ENCODE data around the gene CDH20.
"Not testable (repeated sequence)": the region's sequence is repeated elsewhere in the genome, so short reads cannot be mapped to it uniquely, and the experiment has no call there.

CDH20 gene

DNA sequence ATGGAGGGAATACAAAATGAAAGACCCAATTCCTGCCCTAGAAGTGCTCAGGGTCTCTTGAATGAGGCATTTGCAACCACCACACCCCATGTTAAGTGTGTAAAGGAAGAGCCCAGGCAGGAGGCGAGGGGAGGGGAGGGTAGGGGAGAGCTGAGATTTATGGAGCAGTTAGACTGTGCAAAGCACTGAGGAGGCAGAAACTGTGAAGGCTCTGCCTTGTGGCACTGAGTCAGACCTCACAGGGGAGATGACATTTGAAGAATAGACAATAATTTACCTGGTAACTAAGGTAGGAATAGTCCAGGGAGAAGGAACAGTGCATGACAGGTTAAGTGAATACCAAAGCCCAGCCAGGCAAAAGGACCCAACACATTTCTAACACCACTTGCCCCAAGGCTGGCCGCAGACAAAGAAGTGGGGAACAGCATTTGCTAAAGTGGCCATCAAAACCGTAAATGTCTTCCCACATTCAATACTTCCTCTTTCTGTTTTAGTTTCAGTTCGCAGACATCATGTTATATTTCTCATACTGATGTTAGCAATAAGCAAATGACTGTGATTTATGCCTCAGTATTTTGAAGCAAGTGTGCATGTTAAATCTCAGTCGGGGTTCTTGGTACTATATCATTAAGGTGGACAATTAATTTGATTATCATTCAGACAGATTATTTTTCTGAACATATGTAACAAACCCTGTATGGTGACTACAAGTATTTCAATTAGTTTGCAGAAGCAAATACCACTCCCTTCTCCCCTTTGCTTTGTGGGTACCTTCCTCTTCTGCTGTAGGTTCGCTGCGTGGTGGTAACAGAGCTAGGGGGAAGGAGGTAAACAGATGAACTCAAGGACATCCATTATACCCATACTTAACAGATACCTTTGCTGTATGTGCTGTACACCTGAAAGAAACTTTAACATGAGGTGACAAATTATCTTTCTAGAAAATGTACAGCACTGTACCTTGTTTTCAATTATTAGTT lies 27.5 kb downstream of the CDH20 start:
- Histone ChIP-seq H3K36me3 (ENCODE audit: insufficient read depth, low read length) (no peaks in the 10 kb centered on the region), H3K27me3 (ENCODE audit: insufficient read depth, low read length) (no peaks in the 10 kb centered on the region), H3K9me3 (ENCODE audit: low read length) (no peaks in the 10 kb centered on the region), H2AFZ (ENCODE audit: low read depth, low read length) (no peak overlapping the region), H3K4me3 (ENCODE audit: low read length) (no peak overlapping the region), H3K4me1 (ENCODE audit: insufficient read depth, low read length) (no peaks in the 10 kb centered on the region)

DNA sequence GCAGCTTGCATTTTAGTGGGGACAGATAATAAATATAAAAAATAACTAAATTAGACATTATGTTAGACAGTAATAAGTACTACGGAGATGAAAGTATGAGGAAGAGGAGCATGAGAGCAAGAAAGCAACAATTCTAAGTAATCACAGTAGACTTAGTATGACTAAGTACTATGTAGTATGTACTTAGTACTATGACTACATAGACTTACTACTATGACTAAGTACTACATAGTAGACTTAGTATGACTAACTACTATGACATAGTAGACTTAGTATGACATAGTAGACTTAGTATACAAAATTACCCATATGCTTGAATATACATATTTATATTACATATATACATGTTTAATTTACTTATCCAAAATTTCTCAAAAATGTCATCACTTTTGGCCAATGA lies 29.3 kb downstream of the CDH20 start:
- Histone ChIP-seq H3K4me3 (ENCODE audit: low read length) (no peak overlapping the region), H3K9me3 (ENCODE audit: low read length) (no peaks in the 10 kb centered on the region), H3K27me3 (ENCODE audit: insufficient read depth, low read length) (no peaks in the 10 kb centered on the region), H3K4me1 (ENCODE audit: insufficient read depth, low read length) (no peaks in the 10 kb centered on the region), H2AFZ (ENCODE audit: low read depth, low read length) (no peak overlapping the region), H3K36me3 (ENCODE audit: insufficient read depth, low read length) (no peaks in the 10 kb centered on the region)

DNA sequence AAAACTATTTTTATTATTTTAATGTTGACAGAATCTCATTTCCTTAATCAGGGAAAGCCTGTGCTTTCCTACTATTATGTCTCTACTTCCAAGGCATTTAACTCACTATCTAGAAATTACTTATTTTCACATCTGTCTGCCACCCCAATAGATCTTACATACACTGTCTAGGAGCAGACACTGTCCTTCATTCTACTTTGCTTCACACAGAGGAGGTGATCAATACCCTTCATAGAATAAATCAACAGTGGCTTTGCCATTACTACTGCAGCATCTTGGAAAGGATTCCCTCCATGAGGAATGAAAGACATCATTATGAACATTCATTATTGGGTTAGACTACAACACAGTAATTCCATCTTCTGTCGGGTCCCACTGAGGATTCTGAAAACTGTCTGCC lies 31.7 kb downstream of the CDH20 start:
- Histone ChIP-seq H3K4me1 (ENCODE audit: insufficient read depth, low read length) (no peaks in the 10 kb centered on the region), H3K36me3 (ENCODE audit: insufficient read depth, low read length) (no peaks in the 10 kb centered on the region), H2AFZ (ENCODE audit: low read depth, low read length) (no peak overlapping the region), H3K9me3 (ENCODE audit: low read length) (no peaks in the 10 kb centered on the region), H3K27me3 (ENCODE audit: insufficient read depth, low read length) (no peaks in the 10 kb centered on the region), H3K4me3 (ENCODE audit: low read length) (no peak overlapping the region)

DNA sequence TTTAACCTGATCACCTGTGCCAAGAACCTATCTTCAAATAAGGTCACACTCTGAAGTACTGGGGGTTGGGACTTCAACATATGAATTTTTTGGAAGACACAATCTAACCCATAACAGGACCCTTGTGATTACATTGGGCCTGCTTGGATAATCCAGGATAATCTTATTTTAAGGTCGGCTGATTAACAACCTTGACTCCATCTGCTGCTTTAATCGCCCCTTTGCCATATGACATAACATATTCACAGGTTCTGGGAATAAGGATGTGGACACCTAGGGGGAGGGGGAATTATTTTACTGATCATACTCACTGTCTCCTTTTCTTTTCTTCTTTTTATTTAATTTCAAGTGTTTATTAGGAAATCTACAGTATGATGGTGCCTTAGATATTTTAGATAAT lies 34.8 kb downstream of the CDH20 start:
- Histone ChIP-seq H3K4me1 (ENCODE audit: insufficient read depth, low read length) (no peaks in the 10 kb centered on the region), H2AFZ (ENCODE audit: low read depth, low read length) (no peak overlapping the region), H3K9me3 (ENCODE audit: low read length) (no peaks in the 10 kb centered on the region), H3K4me3 (ENCODE audit: low read length) (no peak overlapping the region), H3K36me3 (ENCODE audit: insufficient read depth, low read length) (no peaks in the 10 kb centered on the region), H3K27me3 (ENCODE audit: insufficient read depth, low read length) (no peaks in the 10 kb centered on the region)

DNA sequence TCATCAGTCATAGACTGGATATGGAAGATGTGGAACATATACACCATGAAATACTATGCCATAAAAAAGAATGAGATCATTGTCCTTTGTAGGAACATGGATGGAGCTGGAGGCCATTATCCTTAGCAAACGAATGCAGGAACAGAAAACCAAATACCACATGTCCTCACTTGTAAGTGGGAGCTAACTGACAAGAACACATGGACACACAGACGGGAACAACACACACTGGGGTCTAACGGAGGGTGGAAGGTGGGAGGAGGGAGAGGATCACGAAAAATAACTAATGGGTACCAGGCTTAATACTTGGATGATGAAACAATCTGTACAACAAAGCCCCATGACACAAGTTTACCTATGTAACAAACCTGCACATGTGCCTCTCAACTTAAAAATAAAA lies 36.4 kb downstream of the CDH20 start:
- not testable (repeated sequence) for H2AFZ ChIP-seq (ENCODE audit: low read depth, low read length); H3K36me3 ChIP-seq (ENCODE audit: insufficient read depth, low read length); H3K4me1 ChIP-seq (ENCODE audit: insufficient read depth, low read length); H3K27me3 ChIP-seq (ENCODE audit: insufficient read depth, low read length); H3K4me3 ChIP-seq (ENCODE audit: low read length); H3K9me3 ChIP-seq (ENCODE audit: low read length)

DNA sequence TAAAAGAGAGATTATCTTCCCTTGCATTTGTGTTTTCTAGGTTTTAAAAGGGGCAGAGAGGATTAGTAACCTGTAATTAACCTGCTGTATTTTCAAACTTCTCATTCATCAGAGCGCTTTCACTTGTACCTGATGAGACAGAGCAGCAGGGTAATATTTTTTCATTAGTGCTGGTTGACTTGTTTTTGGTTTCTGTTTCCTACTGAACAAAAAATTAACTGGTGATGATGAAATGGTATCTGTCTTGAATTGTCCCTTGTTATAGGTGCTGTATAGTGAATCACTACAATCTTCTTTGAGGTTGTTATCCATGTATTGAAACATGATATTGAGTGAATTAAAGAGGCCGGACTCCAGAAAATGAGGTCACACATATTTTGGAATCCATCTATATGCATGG lies 37.9 kb downstream of the CDH20 start:
- Histone ChIP-seq H3K4me3 (ENCODE audit: low read length) (no peak overlapping the region), H3K27me3 (ENCODE audit: insufficient read depth, low read length) (no peaks in the 10 kb centered on the region), H3K4me1 (ENCODE audit: insufficient read depth, low read length) (no peaks in the 10 kb centered on the region), H3K36me3 (ENCODE audit: insufficient read depth, low read length) (no peaks in the 10 kb centered on the region), H3K9me3 (ENCODE audit: low read length) (no peaks in the 10 kb centered on the region), H2AFZ (ENCODE audit: low read depth, low read length) (no peak overlapping the region)

DNA sequence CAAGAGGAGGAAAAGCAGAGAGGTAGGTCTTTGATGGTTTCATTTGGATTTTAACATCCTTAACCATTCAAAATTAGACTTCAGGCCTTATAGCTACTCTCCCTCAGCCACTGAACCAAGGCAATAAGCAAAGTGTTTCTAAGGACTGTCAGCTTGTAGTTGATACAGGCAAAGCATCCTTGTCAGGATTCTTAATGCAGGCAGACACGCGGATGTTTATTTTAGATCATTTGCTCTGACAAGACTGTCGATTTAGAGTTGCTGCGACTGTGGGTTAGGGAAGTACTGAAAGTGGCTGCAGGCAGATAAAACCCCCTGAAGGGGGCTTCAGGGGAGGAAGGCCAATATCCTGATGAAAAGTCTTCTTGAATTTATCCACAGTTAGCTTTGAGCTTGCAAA lies 46.6 kb downstream of the CDH20 start:
- Histone ChIP-seq H3K27me3 (ENCODE audit: insufficient read depth, low read length) (no peaks in the 10 kb centered on the region), H3K4me3 (ENCODE audit: low read length) (no peak overlapping the region), H3K4me1 (ENCODE audit: insufficient read depth, low read length) (no peaks in the 10 kb centered on the region), H2AFZ (ENCODE audit: low read depth, low read length) (no peak overlapping the region), H3K36me3 (ENCODE audit: insufficient read depth, low read length) (no peaks in the 10 kb centered on the region), H3K9me3 (ENCODE audit: low read length) (no peaks in the 10 kb centered on the region)

DNA sequence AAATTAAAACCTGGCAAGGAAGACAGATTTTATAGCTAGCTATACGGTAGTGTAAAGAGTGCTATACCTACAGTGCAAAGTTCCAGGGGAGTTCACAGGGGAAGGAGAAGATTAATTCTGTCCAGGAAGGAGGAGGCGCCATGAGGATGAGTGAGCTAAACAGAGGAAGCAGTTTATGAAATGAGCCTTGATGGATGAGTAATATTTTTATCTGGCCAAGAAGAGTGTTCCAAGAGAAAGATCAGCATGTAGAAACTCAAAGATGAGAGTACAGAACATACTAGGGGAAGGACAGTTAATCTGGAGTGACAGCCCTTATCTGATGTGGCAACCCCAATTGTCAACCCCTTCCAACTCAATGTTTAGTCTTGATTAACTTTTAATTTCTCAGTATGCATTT lies 54.8 kb downstream of the CDH20 start:
- Histone ChIP-seq H3K4me1 (ENCODE audit: insufficient read depth, low read length) (peaks cover 4% of the 10 kb centered on the region), H3K27me3 (ENCODE audit: insufficient read depth, low read length) (no peaks in the 10 kb centered on the region), H2AFZ (ENCODE audit: low read depth, low read length) (no peak overlapping the region), H3K36me3 (ENCODE audit: insufficient read depth, low read length) (no peaks in the 10 kb centered on the region), H3K9me3 (ENCODE audit: low read length) (no peaks in the 10 kb centered on the region), H3K4me3 (ENCODE audit: low read length) (no peak overlapping the region)

DNA sequence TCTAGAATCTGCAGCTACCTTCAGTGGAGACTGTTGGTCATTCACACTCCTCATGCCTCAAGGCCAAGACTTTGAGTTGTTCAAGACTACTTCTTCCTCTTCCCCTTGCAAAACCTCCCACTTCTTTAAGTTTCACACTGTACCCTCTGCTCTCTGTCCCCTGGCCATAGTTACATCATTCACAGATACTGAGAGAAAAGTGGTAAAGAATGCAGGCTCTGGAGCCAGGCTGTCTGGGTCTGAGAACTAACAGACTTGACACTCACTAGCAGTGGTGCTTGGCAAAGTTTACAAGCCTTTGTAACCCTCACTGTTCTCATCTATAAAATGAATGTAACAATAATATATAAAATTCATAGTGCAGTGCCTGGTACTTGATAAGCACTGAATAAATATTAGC lies 61.8 kb downstream of the CDH20 start:
- Histone ChIP-seq H3K9me3 (ENCODE audit: low read length) (no peaks in the 10 kb centered on the region), H3K4me1 (ENCODE audit: insufficient read depth, low read length) (peaks cover 8% of the 10 kb centered on the region), H3K36me3 (ENCODE audit: insufficient read depth, low read length) (no peaks in the 10 kb centered on the region), H3K4me3 (ENCODE audit: low read length) (no peak overlapping the region), H2AFZ (ENCODE audit: low read depth, low read length) (no peak overlapping the region), H3K27me3 (ENCODE audit: insufficient read depth, low read length) (no peaks in the 10 kb centered on the region)

DNA sequence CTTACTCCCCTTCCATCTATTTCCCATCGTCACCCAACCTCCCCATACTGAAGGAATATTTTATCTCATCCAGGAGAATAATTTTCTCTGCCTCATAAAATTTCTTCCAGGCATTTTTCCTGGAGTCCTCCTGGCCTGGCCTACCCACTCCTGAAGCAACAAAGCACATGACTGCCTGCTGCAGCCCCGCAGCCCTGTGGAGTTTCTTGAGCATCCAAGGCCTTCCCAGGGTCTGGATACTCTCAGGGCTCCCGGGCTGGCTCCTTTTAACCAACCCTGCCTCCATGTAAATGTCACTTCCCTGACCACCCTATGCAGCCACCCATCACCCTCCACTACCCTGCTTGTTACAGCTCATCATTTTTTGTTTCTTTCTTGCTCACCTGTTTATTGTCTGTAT lies 64.0 kb downstream of the CDH20 start:
- Histone ChIP-seq H3K27me3 (ENCODE audit: insufficient read depth, low read length) (no peaks in the 10 kb centered on the region), H2AFZ (ENCODE audit: low read depth, low read length) (no peak overlapping the region), H3K4me3 (ENCODE audit: low read length) (no peak overlapping the region), H3K36me3 (ENCODE audit: insufficient read depth, low read length) (no peaks in the 10 kb centered on the region), H3K4me1 (ENCODE audit: insufficient read depth, low read length) (peaks cover 20% of the 10 kb centered on the region), H3K9me3 (ENCODE audit: low read length) (no peaks in the 10 kb centered on the region)

DNA sequence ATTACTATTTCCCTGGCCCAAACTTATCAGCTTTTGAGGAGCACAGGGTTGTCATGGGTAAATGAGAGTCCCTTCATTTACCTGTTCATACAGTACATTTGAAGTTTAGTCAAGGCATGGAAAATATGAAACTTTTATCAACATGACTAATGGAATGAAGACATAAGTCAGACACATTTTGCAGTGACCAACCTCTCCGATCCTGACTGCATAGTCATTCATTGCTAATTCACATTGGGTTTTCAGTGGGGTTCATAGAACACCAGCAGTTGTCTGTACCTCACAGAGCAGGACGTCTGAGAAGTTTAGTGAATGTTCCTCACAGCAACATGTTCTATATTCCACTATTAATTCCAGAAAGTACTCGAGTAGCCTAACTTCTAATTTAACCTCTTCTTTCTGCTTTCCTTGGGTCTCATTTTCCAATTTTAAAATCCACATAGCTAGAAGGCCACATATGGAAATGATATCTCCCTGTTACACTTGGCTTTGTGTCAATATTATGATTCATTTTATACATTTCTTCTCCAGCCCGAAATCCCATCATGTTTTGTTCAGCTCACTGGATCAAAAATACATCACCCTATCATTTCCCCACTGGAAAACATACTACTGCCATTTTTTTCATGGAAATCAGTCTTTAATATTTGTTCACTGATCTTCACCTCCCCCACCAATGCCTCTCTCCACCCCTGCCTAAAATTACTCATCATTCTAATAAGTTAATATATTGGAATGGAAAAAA lies 65.9 kb downstream of the CDH20 start:
- H3K36me3 ChIP-seq (ENCODE audit: insufficient read depth, low read length) = no peaks in the 10 kb centered on the region
- H2AFZ ChIP-seq (ENCODE audit: low read depth, low read length) = no peak overlapping the region
- H3K4me1 ChIP-seq (ENCODE audit: insufficient read depth, low read length) = peaks cover 20% of the 10 kb centered on the region
- H3K4me3 ChIP-seq (ENCODE audit: low read length) = no peak overlapping the region
- H3K27me3 ChIP-seq (ENCODE audit: insufficient read depth, low read length) = no peaks in the 10 kb centered on the region
- H3K9me3 ChIP-seq (ENCODE audit: low read length) = no peaks in the 10 kb centered on the region

DNA sequence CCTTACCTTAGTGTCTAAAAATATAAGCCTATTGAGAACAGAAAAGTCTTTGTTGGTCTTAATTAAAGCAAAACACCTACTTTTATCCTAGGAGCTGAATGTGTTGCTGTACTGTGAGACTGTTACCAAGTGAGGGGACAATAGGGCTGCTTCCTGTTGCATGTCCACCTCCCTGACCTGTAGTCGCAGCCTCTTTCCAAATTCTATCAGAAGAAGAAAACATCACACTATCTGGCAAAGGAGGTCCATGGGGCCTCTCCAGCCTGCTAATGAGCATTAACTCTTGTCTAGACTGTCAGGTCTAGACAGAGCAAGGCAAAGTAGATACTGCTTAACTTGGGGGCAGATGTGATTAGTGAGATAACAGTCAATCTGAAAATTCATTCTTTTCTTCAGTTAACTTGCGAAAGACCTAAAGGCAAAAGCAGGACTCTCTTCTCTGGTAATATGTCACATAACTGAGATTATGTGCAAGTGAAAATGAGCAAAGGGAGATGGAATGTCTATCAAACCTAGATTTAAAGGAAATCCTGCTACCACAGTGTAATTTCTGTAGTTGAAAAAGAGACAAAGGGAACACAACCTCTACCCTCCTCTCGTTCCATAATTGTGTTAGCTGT lies 66.9 kb downstream of the CDH20 start:
- H3K36me3 ChIP-seq (ENCODE audit: insufficient read depth, low read length) = no peaks in the 10 kb centered on the region
- H3K4me1 ChIP-seq (ENCODE audit: insufficient read depth, low read length) = peaks cover 20% of the 10 kb centered on the region
- no peak overlapping the region for H3K4me3 ChIP-seq (ENCODE audit: low read length)
- H3K9me3 ChIP-seq (ENCODE audit: low read length) = no peaks in the 10 kb centered on the region
- H3K27me3 ChIP-seq (ENCODE audit: insufficient read depth, low read length) = no peaks in the 10 kb centered on the region
- H2AFZ ChIP-seq (ENCODE audit: low read depth, low read length) = no peak overlapping the region

DNA sequence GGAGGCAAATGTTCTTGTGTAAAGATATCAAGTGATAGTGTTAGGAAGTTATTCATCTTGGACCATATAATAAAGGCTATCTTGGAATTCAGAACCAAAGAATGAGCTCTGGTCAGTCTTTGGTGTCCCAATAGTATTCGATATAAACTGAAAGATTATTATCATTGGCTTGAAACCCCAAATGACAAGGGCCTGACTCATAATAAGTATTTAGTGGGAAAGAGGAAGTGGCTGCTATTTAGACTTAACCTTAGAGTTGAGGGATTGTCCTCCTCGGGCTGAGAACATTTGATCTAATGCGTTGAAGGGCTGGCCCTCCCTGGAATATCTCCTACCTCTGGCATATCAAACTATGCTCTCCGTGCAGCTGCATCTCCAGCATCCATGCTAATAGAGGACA lies 67.5 kb downstream of the CDH20 start:
- H2AFZ ChIP-seq (ENCODE audit: low read depth, low read length) = no peak overlapping the region
- H3K4me3 ChIP-seq (ENCODE audit: low read length) = no peak overlapping the region
- no peaks in the 10 kb centered on the region for H3K27me3 ChIP-seq (ENCODE audit: insufficient read depth, low read length)
- no peaks in the 10 kb centered on the region for H3K9me3 ChIP-seq (ENCODE audit: low read length)
- H3K4me1 ChIP-seq (ENCODE audit: insufficient read depth, low read length) = peaks cover 20% of the 10 kb centered on the region
- no peaks in the 10 kb centered on the region for H3K36me3 ChIP-seq (ENCODE audit: insufficient read depth, low read length)
